Epithelial cell of prostate (primary cell): ENCODE data around the gene IMPDH2.

Source experiments
- DNase-seq: peaks from one replicate; pipeline ENCODE4 v3.0.0-alpha.2; 2011; ENCODE audit warnings: low read depth, low spot score
- H3K27ac ChIP-seq: fragments of 450-650 bp; 2 replicates; pipeline ENCODE4 v1.5.1; 2017; ENCODE audit warnings: mild to moderate bottlenecking

IMPDH2 gene

DNA sequence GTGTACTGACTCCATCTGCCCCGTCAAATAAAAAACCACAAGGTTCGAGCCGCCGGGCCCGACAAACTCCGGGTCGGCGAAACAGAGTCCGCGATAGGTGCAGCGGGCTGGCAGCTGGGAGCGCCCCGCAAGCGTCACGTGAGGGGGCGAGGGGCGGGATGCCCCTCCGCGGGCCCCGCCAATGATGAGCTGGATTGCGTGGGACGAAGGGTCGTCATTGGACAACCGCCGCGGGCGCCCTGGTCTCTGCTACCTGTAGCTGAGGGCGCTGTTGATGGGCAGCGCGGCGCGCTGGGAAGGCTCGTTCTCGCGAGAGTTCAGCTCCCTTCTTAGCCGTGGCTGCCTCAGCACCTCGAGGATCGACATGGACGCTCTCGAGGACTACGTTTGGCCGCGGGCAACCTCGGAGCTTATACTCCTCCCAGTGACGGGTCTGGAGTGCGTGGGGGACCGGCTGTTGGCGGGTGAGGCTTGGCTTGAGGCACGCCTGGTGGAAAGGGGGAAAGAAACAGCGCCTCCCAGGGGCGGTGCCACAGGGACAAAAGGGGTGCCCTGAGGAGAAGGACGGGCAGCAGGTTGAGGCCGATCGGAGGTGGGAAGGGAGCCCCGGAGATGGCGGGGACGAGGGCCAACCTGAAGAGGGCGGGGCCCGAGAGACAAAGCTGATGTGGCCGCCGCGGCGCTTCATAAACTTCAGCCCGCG, 22.0 kb downstream of the IMPDH2 start, which contains the start of gene WDR6:
TSS of gene WDR6 (plus strand) at position 324 of the 703 bp plus-strand sequence. CDS start at position 365, 41 bp downstream.
- peak within 1 kb of the TSS; percentile 84 for H3K27ac ChIP-seq
- DNase-seq: peak; percentile 89

DNA sequence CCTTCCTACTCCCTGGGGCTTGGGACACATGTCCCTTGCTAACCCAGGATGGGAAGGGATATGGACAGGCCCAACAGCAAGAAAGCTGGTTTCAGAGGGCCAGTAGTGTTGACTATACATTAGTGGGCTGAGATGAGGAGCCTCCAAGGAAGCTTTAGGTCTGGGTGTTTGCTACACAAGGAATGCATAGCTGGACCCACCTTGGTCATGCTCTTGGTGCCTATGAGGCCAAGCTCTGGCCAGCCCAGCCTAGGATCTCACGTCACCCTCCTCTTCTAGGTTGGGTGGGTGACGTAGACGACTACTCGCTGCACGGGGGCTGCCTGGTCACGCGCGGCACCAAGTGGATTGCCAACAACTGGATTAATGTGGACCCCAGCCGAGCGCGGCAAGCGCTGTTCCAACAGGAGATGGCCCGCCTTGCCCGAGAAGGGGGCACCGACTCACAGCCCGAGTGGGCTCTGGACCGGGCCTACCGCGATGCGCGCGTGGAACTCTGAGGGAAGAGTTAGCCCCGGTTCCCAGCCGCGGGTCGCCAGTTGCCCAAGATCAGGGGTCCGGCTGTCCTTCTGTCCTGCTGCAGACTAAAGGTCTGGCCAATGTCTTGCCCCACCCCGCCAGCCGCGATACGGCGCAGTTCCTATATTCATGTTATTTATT, 22.7 kb downstream of the IMPDH2 start:
- DNase-seq: no peak
- H3K27ac ChIP-seq: peak overlapping the region; percentile 84

DNA sequence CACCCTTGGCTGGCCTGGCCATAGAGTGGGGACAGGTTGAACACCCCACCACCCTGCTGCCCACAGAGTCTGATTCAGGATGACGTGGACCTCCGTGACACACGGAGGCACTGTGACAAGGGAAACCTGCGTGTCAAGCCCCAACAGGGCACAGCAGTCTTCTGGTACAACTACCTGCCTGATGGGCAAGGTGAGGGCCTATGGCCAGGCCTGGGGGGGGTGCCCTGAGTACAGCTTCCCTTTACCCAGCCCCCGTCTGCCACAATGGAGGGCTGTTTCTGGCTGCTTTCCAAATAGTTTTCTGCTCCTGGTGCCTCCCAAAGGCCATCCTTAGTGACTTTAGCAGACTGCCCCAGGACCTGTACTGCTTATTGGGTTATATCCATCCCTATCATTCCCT, 23.2 kb downstream of the IMPDH2 start:
- no peak overlapping the region for H3K27ac ChIP-seq
- DNase-seq: no peak

- DNase-seq: no peak
- no peak overlapping the region for H3K27ac ChIP-seq
Measured at GRCh38 chr3:49005303-49005680, 23.9 kb downstream of the IMPDH2 start.

GRCh38 chr3:49004352-49005302, 24.6 kb downstream of the IMPDH2 start:
- H3K27ac ChIP-seq: no peak overlapping the region
- no peak for DNase-seq

DNA sequence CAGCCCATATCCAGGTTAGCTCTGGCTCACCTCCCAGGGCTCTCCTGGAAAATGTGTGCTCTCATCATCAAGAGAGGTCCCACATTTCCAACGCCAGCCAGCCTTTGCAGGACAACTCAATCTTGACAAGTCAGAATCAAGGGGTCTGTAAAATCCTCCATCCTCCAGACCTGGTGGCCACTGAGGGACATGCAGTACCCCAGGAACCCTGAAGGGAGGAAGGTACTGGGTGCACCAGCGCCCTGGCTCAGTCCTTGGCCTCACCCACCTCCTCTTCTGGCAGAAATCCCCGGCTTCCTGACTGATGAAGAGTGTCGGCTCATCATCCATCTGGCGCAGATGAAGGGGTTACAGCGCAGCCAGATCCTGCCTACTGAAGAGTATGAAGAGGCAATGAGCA, 28.0 kb downstream of the IMPDH2 start:
- H3K27ac ChIP-seq: no peak overlapping the region
- no peak for DNase-seq

DNA sequence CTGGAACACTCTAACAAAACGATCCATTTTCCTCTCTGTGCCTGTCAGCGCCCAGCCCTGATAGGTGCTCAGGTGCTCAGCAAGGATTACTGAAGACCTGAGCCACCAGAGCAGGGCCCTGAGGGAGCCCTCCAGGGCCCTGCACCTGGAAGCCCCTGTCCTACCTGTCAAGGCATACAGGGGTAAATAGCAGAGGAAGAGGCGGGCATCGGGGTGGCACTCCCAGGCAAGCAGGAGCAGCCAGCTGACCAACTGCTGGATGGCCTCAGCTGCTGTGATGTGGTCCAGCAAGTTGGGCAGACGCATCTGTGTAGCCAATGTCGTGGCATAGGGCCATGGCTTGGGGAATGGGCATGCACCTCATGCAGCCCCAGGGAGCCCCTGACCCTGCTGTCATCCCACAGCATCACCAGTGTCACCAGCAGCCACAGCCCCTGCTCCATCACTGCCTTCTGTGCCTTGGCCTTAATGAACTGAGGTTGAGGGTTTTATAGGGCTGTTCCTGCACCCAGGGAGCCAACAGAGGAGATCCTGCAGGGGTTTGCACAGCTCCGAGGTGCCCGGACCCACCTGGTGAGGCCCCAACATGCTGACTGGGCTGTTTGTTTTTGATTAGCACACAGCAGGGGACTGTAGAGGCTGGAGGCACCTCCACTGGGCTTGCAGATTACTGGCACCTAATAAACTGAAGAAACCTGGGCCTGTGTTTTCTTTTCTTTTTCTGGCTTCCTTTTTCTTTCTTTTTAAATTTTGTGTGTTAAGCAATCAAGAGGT, 29.9 kb downstream of the IMPDH2 start:
- H3K27ac ChIP-seq: no peak overlapping the region
- DNase-seq: no peak

GRCh38 chr3:48997714-48998637, 31.2 kb downstream of the IMPDH2 start:
- H3K27ac ChIP-seq: no peak overlapping the region
- DNase-seq: no peak

DNA sequence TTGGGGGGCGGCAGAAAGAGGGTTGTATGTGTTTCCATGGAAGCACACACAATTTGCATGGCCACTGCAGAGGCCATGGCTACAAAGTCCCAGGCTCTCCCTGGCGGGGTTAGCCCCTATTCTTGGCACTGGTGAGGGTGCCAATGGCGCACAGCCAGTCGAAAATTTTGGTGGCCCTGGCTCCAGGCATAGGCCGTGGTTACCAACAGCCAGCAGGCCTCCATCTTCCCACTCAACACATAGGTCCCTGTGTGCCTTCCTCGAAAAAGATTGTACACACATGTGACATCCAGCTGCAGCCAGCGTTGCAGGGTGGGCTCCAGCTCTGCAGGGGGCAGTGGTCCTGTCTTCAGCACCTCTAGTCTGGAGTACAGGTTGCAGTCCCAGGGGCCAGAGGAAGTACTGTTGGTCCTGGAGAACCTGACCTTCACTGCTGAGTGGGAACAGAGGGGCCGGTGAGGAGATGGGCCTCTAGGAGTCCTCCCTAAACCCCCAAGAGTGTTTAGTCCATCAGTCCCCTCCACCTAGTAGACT, 32.0 kb downstream of the IMPDH2 start:
- DNase-seq: no peak
- H3K27ac ChIP-seq: no peak overlapping the region

- DNase-seq: no peak
- no peak overlapping the region for H3K27ac ChIP-seq
Measured at GRCh38 chr3:48996640-48997039, 32.6 kb downstream of the IMPDH2 start.

- no peak for DNase-seq
- H3K27ac ChIP-seq: no peak overlapping the region
Measured at GRCh38 chr3:48993834-48994233, 35.4 kb downstream of the IMPDH2 start.

DNA sequence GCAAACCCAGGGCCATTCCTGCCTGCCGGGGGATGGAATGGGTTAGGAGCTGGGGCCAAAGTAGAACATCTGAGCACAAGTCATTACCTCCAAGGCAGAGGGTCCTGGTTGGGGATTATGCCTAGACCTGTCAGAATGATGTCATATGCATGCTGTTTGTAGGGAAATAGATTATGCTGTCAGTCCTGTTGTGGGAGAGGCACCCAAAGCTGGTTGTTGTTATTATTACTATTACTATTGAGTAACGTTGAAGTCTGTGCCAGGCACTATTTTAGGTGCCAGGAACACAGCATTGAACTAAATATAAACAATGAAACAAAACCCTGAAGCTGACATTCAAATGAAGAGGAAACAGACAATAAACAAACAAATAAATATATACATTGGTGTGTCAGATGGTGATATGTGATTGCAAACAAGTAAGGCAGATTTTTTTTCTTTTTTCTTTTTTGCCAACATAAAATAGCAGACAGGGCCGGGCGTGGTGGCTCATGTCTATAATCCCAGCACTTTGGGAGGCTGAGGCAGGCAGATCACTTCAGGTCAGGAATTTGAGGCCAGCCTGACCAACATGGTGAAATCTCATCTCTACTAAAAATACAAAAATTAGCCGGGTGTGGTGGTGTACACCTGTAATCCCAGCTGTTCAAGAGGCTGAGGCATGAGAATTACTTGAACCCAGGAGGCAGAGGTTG, 37.2 kb downstream of the IMPDH2 start:
- DNase-seq: no peak
- no peak overlapping the region for H3K27ac ChIP-seq

GRCh38 chr3:48990636-48991469, 38.3 kb downstream of the IMPDH2 start:
- no peak for DNase-seq

GRCh38 chr3:48989796-48990635, 39.2 kb downstream of the IMPDH2 start, which contains the start of gene P4HTM:
P4HTM (plus strand) TSS chr3:48990241; CDS start chr3:48990257, 16 bp downstream.
- DNase-seq: no peak
- H3K27ac ChIP-seq: peak within 1 kb of the TSS; percentile 49

More at GRCh38 chr3:48990636-48991469, 38.3 kb downstream of the IMPDH2 start:
- H3K27ac ChIP-seq: peak overlapping the region; percentile 49

- H3K27ac ChIP-seq: peak overlapping the region; percentile 49
Measured at GRCh38 chr3:48989126-48989795, 39.9 kb downstream of the IMPDH2 start.

More at GRCh38 chr3:48989126-48989795, 39.9 kb downstream of the IMPDH2 start:
- DNase-seq: no peak
